Adrenal gland (tissue), 5 donors: ENCODE data around the gene KIDINS220.

Source experiments
- CTCF ChIP-seq, 6 experiments: fragments of 450-650 bp in 4 of 6; fragments of 200-600 bp in 2 of 6; sonication (generic) in 1 of 6; IDR thresholded peaks; 1 replicate in 5 of 6; 2 replicates in 1 of 6; pipeline versions ENCODE4 v1.5.1 to v1.8.0; 2016 to 2021; ENCODE audit warnings: antibody characterized with exemption in 6 of 6, mild to moderate bottlenecking in 2 of 6, moderate library complexity in 1 of 6
- POLR2A ChIP-seq, 2 donors: fragments of 450-650 bp; IDR thresholded peaks; one replicate each; pipeline ENCODE4 v1.6.1; 2017; ENCODE audit warnings: antibody characterized with exemption in 2 of 2, mild to moderate bottlenecking in 2 of 2, moderate library complexity in 1 of 2
- donor health status: DM: no; HTN: no; CAD: no.

GRCh38 chr2:8799004-8799403 is 38.4 kb downstream of the KIDINS220 start:
- TF ChIP-seq CTCF (IDR thresholded peaks at IDR 0.05), result no peak
- no peak for TF ChIP-seq POLR2A (IDR thresholded peaks at IDR 0.05)
